COR-L47 (cell line): ENCODE results near the gene OLIG1.

Experiments
- DNase-seq: peaks from one replicate; lab custom pipeline; 2025; lab: John Stamatoyannopoulos, UW

The OLIG1 gene

DNA sequence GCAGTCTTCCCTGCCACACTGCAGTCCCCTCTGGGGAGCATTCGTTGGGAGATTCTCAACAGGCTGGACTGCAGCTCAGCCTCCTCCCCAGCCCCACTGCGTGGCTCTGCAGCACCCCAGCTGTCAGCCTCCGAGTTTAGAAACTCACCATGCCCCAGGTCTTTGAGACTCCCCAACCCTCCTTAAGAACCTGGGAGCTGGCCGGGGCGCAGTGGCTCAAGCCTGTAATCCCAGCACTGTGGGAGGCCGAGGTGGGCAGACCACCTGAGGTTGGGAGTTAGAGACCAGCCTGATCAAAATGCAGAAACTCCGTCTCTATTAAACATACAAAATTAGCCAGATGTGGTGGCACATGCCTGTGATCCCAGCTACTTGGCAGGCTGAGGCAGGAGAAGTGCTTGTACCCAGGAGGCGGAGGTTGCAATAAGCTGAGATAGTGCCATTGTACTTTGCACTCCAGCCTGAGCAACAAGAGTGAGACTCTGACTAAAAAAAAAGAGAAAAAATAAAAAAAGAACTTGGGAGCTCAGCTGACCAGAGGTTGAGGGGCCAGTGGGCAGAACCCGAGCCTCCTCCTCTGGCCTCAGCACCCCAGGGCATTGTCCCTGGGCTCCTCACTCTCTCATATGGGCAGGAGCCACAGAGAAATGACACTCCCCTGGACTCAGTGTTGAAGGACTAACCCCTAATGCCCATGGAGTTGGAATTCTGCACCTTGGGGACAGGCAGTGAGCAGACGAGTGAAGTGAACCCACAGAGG lies 38.6 kb upstream of the OLIG1 start:
- DNase-seq = no peak

DNA sequence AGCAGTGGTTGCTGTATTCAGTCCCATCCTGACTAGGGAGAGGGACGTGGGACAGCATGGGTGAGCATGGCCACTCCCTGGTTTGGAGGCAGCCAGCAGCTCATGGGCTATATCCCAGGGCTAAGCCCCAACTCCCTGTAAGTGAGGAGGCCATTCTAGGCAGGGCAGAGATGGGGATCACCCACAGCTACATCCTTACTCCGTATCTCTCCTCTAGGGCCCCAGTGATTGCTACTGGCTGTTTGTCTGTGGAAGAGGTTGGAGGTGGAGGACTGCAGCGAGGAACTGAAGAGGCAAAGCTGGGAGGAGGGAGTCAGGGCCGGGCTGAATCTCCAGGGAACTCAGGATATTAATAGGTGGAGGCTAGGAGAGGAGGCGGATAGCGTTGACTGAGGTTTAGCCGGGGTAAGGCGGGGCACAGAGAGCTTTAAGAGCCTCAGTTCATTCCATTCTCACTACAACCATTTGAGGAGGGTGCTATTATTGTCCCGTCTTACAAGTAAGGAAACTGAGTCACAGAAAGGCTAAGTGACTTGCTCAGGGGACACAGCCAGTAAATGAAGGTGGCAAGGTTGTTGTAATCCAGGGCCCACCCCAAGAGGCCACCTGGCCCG lies 37.4 kb upstream of the OLIG1 start:
- DNase-seq = no peak

DNA sequence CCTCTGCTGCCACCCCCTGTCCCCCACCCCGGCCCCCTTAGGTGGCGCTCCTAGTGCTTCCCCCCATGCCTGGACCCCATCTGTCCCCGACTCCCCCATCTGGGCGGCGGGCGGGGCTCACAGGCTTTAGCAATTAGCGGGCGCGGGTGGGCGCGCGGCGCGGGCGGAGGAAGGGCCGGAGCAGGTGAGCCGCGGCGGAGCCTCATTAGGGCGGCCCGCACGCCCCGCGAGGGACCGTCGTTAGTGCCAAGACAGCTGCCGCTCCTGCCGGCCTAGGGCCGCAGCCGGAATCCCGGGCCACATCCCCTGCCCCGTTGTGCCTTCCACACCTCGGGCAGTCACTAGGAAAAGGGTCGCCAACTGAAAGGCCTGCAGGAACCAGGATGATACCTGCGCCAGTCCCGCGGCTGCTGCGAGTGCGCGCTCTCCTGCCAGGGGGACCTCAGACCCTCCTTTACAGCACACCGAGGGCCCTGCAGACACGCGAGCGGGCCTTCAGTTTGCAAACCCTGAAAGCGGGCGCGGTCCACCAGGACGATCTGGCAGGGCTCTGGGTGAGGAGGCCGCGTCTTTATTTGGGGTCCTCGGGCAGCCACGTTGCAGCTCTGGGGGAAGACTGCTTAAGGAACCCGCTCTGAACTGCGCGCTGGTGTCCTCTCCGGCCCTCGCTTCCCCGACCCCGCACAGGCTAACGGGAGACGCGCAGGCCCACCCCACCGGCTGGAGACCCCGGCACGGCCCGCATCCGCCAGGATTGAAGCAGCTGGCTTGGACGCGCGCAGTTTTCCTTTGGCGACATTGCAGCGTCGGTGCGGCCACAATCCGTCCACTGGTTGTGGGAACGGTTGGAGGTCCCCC lies 36.6 kb upstream of the OLIG1 start:
- DNase-seq = no peak

DNA sequence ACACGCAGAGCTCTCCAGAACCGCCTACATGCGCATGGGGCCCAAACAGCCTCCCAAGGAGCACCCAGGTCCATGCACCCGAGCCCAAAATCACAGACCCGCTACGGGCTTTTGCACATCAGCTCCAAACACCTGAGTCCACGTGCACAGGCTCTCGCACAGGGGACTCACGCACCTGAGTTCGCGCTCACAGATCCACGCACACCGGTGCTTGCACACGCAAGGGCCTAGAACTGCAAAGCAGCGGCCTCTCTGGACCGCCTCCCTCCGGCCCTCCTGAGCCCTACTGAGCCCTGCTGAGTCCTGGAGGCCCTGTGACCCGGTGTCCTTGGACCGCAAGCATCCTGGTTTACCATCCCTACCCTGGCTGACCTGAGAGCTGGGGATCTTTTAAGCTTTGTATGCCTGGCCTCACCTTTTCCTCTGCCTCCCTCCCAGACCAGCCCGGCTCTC lies 36.0 kb upstream of the OLIG1 start:
- no peak for DNase-seq

DNA sequence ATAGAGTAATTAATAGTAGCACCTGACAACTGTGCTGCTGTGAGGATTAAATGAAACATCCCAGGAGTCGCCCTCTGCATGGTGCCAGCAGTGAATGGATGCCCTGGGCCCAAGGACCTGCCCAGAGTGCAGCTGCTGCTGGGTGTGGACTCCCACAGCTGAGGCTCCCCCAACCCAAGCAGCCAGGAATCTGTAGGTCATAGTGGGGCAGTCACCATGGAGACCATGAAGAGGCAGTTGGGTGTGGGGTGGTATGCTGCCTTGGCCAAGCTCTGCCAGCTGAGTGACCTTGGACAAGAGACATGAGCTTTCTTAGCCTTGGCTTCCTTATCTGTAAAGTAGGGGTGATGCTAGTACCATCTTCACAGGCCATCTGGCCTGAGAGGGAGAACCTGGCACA lies 34.8 kb upstream of the OLIG1 start:
- peak; percentile 19 for DNase-seq

DNA sequence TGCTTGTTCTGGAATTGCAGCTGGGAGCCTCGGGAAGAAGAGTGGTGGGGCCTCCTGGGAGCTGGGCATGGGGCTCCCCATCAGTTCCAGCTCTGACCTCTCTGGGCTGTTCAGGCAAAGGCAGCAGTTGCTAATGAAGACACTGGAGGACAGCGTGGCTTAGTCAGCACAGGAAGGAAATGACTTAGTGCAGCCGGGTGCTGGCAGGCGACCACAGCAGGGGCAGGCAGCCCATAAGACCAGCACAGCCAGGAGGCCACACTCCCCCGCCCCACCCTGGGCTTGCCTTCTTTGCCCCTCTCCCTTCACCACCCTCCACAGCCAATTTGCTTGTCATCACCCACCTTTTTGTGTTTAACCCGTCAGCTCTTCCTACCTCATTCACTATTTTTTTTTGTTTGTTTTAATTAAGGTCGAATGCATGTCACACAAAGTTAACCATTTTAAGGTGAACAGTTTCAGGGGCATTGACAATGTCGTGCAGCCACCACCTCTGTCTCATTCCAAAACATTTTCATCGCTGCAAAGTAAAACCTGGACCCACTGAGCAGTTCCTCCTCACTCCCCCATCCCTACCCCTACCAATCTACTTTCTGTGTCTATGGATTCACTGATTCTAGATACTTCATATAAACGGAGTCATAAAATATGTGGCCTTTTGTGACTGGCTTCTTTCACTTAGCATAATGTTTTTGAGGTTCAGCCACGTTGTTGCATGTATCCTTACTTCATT lies 33.3 kb upstream of the OLIG1 start:
- no peak for DNase-seq

DNA sequence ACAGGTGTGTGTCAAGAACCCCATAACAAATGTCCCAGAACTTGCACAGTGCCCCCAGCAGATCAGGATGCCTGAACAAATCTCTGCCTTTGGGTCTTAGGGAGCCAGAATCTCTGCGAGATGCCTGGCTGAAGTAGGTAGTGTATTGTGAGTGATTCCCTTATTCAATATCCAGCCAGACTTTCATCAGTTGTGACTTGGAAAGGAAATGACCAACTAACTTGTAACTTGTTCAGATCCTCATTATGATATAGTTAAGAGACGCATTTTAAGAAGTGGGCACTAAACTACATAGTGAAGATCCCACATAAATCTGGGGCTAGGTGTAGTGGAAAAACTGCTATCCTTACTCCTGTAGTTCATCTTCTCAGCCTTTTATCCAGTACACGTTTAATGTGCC lies 32.4 kb upstream of the OLIG1 start:
- DNase-seq = no peak

DNA sequence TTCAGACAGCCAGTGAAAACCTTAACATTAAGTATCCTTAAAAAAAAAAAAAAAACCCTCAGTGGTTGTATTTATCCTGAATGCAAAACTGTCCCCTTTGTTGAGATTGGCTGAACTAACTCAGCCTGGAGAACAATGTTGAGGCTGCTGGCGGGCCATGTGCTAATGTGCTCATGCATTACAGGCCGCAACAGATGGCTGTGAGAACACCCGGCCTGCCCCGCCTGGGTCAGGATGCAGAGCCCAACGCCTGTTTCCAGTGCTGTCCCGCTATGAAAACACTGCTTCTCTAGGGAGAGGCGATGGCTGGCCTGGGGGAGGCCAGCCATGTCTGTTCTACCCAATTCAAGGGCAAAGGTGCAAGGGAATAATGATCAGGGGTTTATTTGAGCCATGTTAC lies 30.4 kb upstream of the OLIG1 start:
- DNase-seq = no peak

DNA sequence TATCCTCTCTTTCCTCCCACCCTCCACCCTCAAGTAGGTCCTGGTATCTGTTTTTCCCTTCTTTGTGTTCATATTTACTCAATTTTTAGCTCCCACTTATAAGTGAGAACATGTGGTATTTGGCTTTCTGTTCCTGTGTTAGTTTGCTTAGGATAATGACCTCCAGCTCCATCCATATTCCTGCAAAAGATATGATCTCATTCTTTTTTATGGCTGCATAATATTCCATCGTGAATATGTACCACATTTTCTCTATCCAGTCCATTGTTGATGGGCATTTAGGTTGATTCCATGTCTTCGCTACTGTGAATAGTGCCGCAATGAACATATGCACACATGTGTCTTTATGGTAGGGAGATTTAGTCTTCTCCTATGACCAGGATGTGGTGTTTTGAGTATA lies 29.7 kb upstream of the OLIG1 start:
- DNase-seq = no peak

DNA sequence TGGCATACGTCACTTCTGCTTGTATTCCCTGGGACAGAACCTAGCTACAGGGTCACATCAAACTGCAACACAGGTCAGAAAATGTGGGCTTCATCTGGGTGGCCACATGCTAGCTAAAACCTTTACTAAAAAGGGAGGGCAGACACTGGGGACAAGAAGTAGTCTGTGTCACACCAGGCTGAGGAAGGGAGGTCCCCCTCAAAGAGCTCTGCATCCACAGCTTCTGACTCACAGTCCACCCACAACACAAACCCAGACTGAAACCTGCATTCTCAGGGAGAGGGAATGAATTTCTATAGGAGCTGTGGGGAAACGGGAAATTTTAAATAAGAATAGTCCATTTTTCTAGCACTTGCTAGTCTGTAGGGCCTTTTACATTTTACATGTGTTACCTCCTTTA lies 28.0 kb upstream of the OLIG1 start:
- no peak for DNase-seq

DNA sequence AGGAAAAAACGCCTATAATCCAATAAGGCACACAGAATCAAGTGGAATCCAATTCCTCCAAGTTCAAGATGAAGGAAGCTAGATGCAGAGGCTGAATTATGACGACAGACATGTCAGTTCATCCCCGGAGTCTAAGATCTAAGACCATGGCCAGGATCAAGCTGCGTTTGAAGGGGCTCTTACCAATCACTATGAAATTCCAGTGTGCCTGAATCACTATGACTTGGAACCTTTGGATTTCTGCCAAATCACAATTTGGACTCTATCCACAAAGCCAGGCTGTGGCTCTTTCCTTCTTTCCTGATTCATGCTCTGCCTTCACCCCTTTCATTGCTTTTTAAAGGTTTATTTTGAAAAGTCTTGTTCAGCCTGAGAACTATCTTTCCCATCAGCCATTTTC lies 27.1 kb upstream of the OLIG1 start:
- no peak for DNase-seq

DNA sequence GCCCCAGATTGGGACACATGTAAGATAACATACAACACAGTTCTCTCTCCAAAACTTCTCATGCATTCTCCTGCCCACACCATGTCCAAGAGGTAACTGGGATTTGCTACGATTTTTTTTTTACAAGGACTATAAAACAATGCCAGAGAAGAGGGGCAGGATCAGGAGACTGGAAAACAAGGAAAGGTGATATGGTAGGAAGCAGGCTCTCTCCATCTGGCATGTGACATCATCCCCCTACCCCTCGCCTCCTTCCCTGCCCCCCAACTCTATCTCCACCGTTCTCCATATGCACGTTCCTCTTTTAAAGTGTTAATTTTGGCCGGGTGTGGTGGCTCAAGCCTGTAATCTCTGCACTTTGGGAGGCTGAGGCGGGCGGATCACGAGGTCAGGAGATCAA lies 23.5 kb upstream of the OLIG1 start:
- DNase-seq = no peak

DNA sequence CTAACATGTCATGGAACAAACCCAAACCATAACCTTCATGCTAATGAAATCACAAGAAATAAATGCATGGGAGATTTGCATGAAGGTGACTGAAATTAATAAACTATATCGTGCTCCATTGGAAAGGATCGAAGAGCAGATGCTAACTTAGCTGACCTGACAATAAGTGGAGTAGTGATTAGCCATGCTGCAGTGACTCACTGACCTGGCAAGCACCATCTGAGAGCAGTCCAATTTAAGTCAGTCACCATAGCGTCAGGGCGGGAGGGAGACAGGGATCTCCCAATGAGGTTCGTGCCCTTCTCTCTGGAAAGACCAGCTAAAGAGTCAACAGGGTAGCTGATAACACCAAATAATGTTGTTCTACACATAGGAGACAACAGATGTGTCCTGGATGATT lies 22.7 kb upstream of the OLIG1 start:
- DNase-seq = no peak

DNA sequence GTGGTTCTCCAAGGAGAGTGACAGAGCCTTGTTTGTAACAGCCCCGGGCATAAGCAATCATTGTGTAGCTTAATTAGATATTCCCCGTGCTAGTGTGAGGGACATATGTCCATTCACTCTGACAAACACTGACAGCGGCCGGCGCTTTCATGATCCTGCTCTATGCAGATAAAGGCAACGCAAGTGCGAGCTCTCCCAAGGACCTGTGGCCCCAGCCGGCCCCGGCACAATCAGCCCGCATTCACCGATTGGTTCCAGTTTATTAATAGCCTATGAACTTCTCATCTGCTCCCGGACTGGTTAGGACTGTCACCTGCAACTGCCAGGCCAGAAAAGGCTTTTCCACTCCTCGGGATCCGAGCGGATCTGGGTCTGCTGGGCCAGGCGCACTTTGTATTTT lies 18.0 kb upstream of the OLIG1 start:
- no peak for DNase-seq

DNA sequence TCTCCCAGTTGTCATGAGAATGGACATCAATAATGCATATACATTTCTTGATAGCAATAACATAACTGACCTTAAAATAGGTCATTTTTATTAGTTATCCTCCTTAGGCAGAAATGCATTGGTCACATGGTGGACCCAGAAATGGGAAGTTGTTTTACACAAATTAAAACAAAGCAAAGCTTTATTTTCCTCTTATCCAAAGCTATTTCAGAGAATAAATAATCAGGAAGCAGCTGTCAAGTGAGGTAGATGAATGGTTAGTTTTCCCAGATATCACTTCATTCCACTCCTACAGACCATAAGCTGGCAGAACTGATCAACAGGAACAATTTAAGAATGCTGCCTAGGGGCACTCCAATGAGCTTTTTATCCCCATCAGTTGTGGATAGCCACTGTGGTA lies 16.0 kb upstream of the OLIG1 start:
- DNase-seq = no peak

DNA sequence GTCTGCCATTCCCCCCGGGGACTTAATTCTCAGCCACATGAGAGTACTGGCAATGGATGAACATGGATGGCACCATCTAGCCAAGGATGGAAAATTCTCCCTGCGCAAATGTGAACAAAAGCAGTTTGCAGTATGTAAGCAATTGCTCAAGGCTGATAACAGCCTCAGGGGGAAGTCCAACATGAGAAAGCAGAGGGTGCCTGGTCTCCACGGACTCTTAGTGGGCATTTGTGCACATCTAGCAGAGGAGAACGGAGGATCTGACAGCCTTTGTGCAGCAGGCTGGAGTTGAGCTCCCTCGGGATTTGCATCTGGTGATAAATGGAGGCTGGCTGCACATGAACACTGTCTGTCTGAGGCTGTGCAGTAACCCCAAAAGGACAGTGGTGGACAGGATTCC lies 13.9 kb upstream of the OLIG1 start:
- DNase-seq = no peak

DNA sequence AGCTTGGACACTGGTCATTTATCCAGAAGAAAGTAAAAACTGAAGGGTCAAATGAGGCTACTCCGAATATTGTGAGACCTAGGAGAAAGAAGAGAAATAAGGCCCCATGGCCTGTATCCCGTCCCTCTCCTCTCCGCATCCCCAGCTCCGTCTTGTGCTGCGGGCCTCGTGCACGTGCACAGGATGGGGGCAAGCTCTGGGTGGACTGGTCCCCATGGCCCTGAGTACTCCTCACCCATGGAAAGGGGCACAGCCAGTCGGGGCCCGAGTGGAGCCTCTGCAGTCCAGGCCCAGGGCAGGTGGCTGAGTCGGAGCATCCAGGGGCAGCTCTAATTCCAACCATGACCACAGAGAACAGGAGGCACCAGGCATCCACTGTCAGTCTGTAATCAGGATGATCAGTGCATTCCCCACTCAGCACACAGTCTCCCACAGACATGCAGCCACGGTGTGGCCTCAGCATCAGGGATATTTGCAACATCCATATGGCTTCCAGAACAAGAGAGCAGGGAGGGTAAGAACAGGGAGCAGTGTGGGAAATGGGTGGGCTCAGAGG lies 12.5 kb upstream of the OLIG1 start:
- no peak for DNase-seq

DNA sequence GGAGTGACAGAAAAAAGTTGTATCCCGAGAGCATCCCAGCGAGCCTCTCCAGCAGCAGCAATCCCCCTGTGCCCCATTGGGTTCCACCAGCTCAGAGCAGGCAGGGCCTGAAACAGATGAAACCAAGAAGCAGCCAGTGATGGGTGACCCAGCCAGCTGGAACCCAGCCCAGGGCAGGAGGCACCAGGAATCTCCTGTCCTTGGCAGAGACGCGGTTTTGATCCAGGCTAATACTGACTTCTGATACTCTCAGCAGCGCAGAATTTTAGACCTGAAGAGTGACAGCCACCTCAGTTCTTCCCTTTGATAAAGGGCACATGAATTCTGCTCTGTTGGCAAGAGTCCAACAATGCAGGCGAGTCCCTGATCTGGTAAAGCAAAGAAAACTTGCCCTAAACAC lies 11.4 kb upstream of the OLIG1 start:
- DNase-seq = no peak

DNA sequence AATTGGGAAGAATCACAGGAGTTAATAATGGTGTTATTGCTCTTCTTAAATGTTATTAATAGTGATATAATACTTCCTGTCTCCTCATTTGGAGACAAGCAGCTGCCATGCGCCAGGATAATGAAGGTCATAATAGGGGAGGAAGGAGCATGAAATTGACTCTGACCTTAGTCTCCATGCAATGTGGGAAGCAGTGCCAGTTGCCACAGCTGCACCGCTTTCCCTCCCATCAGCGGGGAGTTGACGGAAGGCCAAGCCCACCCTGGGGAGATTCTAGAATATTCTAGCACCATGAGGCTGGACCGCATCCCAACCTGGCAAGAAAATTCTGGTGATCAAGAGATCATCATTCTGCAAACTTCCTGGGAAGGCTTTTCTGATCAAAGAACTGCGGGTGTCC lies 11.0 kb upstream of the OLIG1 start:
- no peak for DNase-seq

DNA sequence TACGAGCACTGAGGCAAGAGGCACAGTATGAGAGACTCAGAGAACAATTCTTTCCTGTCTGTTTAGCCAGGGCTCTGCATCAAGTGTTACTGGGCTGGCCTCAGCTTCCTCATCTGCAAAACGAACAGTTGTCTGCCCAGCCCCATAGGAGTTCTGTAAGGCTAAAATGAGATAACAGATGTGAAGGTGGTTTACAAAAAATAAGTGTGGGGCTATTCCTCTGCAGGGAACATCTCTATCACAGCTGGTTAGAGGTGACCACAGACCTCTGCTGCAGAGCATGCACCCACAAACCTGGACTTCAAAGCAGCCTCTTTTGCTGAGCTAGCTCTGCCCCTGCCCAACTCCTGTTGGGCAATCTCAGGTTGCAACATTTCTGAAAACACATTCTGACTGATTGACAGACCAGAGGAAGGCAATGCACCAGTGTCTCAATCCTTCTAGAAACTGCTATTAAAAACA lies 10.5 kb upstream of the OLIG1 start:
- no peak for DNase-seq

DNA sequence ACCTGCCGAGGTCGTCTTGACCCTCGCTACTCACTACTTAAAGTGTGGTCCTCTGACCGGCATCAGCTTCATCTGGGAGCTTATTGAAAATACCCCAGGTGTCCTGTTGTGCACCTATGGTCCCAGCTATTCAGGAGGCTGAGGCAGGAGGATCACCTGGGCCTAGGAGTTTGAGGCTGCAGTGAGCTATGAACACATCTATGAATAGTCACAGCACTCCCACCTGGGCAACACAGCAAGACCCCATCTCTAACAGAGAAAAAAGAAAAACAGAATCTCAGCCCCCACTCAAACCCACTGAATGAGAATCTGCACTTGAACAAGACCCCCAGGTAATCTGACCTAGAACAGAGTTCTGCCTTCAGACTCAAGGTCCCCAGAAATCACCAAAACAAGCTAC lies 8.7 kb upstream of the OLIG1 start:
- no peak for DNase-seq

DNA sequence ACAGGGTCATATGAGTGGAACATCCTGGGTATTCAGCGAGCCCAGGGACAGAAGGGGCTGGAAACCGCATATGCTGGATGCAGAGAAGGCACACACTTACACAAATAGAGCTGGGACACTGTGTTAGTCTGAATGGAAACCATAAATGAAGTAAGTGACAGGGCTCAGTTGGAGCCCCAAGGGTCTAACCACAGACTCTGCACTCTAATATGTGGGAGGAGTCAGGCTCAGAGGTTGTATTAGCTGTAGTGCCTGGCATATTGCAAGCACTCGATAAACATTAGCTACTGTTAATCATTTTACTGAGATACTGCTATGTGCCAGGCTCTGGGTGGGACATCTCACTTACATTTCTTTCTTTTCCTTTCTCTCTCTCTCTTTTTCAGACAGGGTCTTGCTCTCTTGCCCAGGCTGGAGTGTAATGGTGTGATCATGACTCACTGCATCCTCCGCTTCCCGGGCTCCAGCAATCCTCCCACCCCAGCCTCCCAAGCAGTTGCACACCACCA lies 6.5 kb upstream of the OLIG1 start:
- no peak for DNase-seq
